AG04450 (cell line): ENCODE measurements around the gene NFIC. TPM values are rescaled to one million over a fixed set of nuclear protein-coding genes. Genes with fewer than 3 reads are reported as not detected.

ENCODE experiments used
- CTCF ChIA-PET: fragments of 300-600, 350-600 bp; formaldehyde crosslinking; extraction: SDS; loops from one replicate; lab custom pipeline; 2022; ENCODE audit warnings: antibody characterized with exemption, inconsistent platforms; lab: Charles Lee
- POLR2A ChIA-PET: fragments of 350-600 bp; formaldehyde crosslinking; extraction: SDS; loops from one replicate; lab custom pipeline; 2021; ENCODE audit warnings: antibody characterized with exemption, inconsistent platforms; lab: Yijun Ruan, JAX
- DNase-seq: peaks from one replicate; pipeline ENCODE4 v3.0.0-alpha.2; 2011; ENCODE audit warnings: low read depth, low spot score
- H3K27ac ChIP-seq: one replicate; pipeline ENCODE4 v1.5.1; 2012; ENCODE audit warnings: low read depth, low read length, control low read depth
- H3K27me3 ChIP-seq: one replicate; pipeline ENCODE4 v1.6.0; 2012; ENCODE audit warnings: low read length; ENCODE audit not compliant: control insufficient read depth, insufficient read depth
- H3K4me3 ChIP-seq: 2 replicates; pipeline ENCODE4 v1.5.1; 2011; ENCODE audit warnings: mild to moderate bottlenecking, low read depth, low read length, control low read depth
- H3K9me3 ChIP-seq: 2 replicates; pipeline ENCODE4 v1.5.1; 2012; ENCODE audit warnings: low read length; ENCODE audit not compliant: control insufficient read depth, insufficient read depth
- polyA plus RNA-seq: library from polyadenylated mRNA; depleted of rRNA; stranded (reverse); fragments of >200 nt; gene quantifications from 2 replicates; pipeline ENCODE4 v1.2.3, GENCODE V29; 2011
- TF ChIP-seq, protein P1 (sequence below): IDR thresholded peaks from 2 replicates; pipeline ENCODE4 v1.5.1; 2011; ENCODE audit warnings: low read depth, low read length, control low read depth, inconsistent platforms

Gene NFIC
- polyA plus RNA-seq, 1 experiment: 3.9 TPM

DNA sequence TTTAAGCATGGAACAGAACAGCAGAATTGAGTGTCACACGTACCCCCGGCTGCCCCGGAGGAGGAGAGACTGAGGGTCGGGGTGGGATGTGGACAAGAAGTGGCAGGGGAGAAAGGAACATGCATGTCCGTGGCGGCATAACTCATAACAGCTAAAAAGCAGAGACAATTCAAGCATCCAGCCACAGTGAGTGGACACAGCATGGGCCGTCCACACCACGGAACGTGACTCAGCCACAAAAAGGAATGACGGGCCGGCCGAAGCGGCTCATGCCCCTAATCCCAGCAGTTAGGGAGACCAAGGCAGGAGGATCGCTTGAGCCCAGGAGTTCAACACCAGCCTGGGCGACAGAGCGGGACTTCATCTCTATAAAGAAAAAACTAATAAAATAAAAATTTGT lies 126.5 kb downstream of the NFIC start:
- Histone ChIP-seq H3K27me3 (no peaks in the 10 kb centered on the region), H3K9me3 (no peaks in the 10 kb centered on the region; the same call in 1 of the 2 replicates), H3K4me3 (no peak overlapping the region), H3K27ac (no peak overlapping the region)
- DNase-seq: no peak
- CTCF ChIA-PET: no interaction called here
- POLR2A ChIA-PET: no interaction called here
- TF ChIP-seq, protein P1, sequence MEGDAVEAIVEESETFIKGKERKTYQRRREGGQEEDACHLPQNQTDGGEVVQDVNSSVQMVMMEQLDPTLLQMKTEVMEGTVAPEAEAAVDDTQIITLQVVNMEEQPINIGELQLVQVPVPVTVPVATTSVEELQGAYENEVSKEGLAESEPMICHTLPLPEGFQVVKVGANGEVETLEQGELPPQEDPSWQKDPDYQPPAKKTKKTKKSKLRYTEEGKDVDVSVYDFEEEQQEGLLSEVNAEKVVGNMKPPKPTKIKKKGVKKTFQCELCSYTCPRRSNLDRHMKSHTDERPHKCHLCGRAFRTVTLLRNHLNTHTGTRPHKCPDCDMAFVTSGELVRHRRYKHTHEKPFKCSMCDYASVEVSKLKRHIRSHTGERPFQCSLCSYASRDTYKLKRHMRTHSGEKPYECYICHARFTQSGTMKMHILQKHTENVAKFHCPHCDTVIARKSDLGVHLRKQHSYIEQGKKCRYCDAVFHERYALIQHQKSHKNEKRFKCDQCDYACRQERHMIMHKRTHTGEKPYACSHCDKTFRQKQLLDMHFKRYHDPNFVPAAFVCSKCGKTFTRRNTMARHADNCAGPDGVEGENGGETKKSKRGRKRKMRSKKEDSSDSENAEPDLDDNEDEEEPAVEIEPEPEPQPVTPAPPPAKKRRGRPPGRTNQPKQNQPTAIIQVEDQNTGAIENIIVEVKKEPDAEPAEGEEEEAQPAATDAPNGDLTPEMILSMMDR: no peak

DNA sequence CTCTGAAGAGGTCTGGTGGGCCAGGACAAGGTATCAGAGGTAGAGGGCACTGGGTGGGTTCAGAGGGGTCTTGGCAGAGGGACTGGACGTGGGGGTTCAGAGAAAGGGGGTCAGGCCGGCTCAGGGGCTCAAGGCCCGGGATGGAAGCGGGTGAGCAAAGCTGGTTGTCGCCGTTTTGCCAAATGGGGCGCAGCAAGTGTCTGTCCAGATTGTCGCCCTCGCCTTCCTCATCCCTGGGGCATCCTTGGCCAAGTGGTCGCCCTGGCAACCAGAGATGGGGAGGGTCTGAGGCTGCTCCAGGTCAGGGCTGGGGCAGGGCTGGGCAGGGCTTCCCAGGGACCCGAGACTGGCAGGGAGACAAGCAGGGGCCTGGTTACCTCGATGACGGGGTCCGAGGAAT lies 127.3 kb downstream of the NFIC start:
- DNase-seq: no peak
- H3K9me3 ChIP-seq: no peaks in the 10 kb centered on the region; the same call in 1 of the 2 replicates
- TF ChIP-seq, protein P1: no peak
- H3K27ac ChIP-seq: no peak overlapping the region
- CTCF ChIA-PET: interaction anchor here (2.2 kb wide), 1 partner anchor 9 kb away, joined by 11 read pairs; no protein-coding TSS in a partner anchor
- H3K4me3 ChIP-seq: no peak overlapping the region
- no peaks in the 10 kb centered on the region for H3K27me3 ChIP-seq
- POLR2A ChIA-PET: no interaction called here

DNA sequence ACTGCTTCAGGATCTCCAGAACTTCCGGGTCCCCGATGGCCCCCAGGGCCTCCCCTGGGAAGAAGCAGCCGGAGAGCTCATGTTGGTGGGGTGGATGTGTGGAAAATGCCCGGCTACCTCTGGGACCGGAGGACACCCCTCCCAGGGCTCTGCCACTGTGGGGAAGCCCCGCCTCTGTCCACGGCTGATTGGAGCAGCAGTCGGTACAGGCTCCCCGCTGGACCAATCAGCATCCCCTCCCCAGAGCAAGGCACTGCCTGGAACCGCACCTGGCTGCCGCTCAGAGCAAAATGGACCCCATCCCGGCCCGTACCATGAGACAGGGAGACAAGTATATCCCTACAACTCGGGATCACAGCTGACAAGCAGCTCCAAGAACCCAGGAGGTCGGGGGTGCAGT lies 127.7 kb downstream of the NFIC start:
- DNase-seq: no peak
- no peaks in the 10 kb centered on the region for H3K27me3 ChIP-seq
- POLR2A ChIA-PET: interaction anchor here (0.6 to 0.8 kb wide), 2 partner anchors 24 to 159 kb away, joined by 6 to 13 read pairs; no protein-coding TSS in a partner anchor
- no peaks in the 10 kb centered on the region; the same call in 1 of the 2 replicates for H3K9me3 ChIP-seq
- CTCF ChIA-PET: interaction anchor here (1.2 to 2.2 kb wide), 2 partner anchors 9 to 189 kb away, joined by 4 to 11 read pairs; no protein-coding TSS in a partner anchor
- H3K4me3 ChIP-seq: no peak overlapping the region
- no peak overlapping the region for H3K27ac ChIP-seq
- TF ChIP-seq, protein P1: no peak

DNA sequence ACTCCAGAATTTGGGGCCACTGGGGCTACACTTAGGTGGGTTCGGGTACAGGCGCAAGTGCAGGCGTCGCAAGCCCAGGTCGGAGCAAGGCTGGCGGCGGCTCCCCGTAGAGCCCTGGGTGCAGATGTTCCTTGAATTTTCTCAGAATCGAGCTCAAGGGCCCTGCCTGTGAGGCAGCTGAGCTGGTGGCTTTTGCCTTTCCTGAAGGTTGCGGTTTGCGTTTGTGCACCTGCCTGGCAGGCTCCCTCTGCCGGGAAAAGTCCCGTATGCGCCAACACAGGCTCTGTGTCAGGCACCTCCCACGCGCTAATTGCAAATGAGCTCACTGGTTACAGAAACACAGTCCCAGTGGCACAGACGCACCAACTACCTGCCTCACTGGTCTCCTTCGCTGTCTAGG lies 128.2 kb downstream of the NFIC start:
- POLR2A ChIA-PET: interaction anchor here (0.6 to 0.8 kb wide), 4 partner anchors 24 to 939 kb away, joined by 5 to 13 read pairs (median 6); no protein-coding TSS in a partner anchor
- CTCF ChIA-PET: interaction anchor here (1.2 to 2.2 kb wide), 2 partner anchors 10 to 190 kb away, joined by 4 to 11 read pairs; no protein-coding TSS in a partner anchor
- DNase-seq: no peak
- TF ChIP-seq, protein P1: no peak
- Histone ChIP-seq H3K9me3 (no peaks in the 10 kb centered on the region; the same call in 1 of the 2 replicates), H3K4me3 (no peak overlapping the region), H3K27ac (no peak overlapping the region), H3K27me3 (no peaks in the 10 kb centered on the region)

DNA sequence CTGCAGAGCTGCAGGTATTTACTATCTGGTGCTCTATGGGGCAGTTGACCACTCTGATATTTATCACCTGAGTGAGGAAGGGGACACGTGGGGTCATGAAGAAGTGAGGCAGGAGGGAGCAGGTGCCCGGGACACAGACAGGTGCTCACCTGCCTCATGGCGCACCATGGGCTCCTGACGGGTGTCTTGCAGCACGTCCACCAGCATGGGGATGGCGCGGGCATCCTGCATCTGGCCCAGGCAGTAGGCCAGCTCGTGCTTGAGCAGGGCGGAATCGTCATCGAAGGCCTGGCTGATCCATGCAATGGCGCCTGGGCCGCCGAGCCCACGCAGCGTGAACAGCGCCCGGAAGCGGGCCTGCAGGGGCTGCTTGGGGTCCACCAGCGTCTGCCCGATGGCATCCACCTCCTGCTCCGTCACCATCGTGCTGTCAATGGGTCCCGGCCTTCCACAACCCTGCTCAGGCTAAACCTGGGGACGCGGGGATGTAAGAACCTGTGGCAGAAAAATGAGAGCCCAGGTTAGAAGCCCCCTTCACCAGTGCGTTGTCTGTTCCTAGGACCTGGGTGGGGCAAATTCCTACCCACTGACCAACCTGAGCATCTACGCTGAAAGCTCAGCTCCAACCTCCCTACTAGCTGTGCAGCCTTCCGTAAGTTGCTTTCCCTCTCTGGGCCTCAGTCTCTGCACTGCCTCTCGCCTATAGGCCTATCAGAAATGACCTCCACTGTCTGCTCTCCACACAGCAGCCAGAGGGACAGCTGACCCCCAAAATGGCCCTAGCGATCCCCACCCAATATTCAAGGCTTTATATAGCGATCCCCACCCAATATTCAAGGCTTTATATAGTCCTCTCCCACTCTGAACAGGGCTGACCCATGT lies 130.2 kb downstream of the NFIC start:
- ChIA-PET POLR2A (no interaction called here), CTCF (no interaction called here)
- H3K27ac ChIP-seq: no peak overlapping the region
- no peak for DNase-seq
- TF ChIP-seq, protein P1: no peak
- no peak overlapping the region for H3K4me3 ChIP-seq
- no peaks in the 10 kb centered on the region; the same call in 1 of the 2 replicates for H3K9me3 ChIP-seq
- no peaks in the 10 kb centered on the region for H3K27me3 ChIP-seq
